Activated CD8-positive, alpha-beta memory T cell treated with anti-CD3 and anti-CD28 coated beads for 1 hour (primary cell): ENCODE results near the gene UGT1A4.
"Not testable (repeated sequence)": the region's sequence is repeated elsewhere in the genome, so short reads cannot be mapped to it uniquely, and the experiment has no call there.

Experiments used
- DNase-seq, 2 donors: peaks; one replicate each; pipeline ENCODE4 v3.0.0-alpha.2; 2020; ENCODE audit warnings: low read depth in 1 of 2; ENCODE audit errors: extremely low read depth in 1 of 2

UGT1A4 gene

GRCh38 chr2:233746475-233747282 lies 28.1 kb downstream of the UGT1A4 start:
- no peak for DNase-seq

GRCh38 chr2:233747283-233747544 lies 28.7 kb downstream of the UGT1A4 start:
- DNase-seq, result no peak

GRCh38 chr2:233750689-233751088 lies 32.2 kb downstream of the UGT1A4 start:
- DNase-seq, result not testable (repeated sequence)

GRCh38 chr2:233751212-233752009 lies 32.9 kb downstream of the UGT1A4 start:
- DNase-seq, result not testable (repeated sequence)

- no peak for DNase-seq
These were observed 36.5 kb downstream of the UGT1A4 start for GRCh38 chr2:233754872-233755611.

GRCh38 chr2:233756429-233757081 lies 38.0 kb downstream of the UGT1A4 start:
- DNase-seq, result no peak

- DNase-seq, result no peak
These were observed 39.6 kb downstream of the UGT1A4 start for GRCh38 chr2:233758141-233758540.

GRCh38 chr2:233758849-233759248 lies 40.3 kb downstream of the UGT1A4 start:
- no peak for DNase-seq

- no peak for DNase-seq
These were observed 41.5 kb downstream of the UGT1A4 start, which contains the start of gene UGT1A1 for GRCh38 chr2:233760043-233760442. Gene UGT1A1 (plus strand): TSS chr2:233760270. CDS start chr2:233760288, 18 bp downstream.

- no peak for DNase-seq
These were observed 42.7 kb downstream of the UGT1A4 start for GRCh38 chr2:233761040-233761769.

- no peak for DNase-seq
These were observed 45.7 kb downstream of the UGT1A4 start for GRCh38 chr2:233764264-233764663.

- no peak for DNase-seq
These were observed 46.2 kb downstream of the UGT1A4 start for GRCh38 chr2:233764761-233765160.

- DNase-seq, result no peak
These were observed 47.9 kb downstream of the UGT1A4 start for GRCh38 chr2:233766416-233766815.

GRCh38 chr2:233768076-233768475 lies 49.5 kb downstream of the UGT1A4 start:
- no peak for DNase-seq

- DNase-seq, result no peak
These were observed 50.7 kb downstream of the UGT1A4 start for GRCh38 chr2:233769260-233769659.

GRCh38 chr2:233772153-233772552 lies 53.6 kb downstream of the UGT1A4 start:
- DNase-seq, result no peak

GRCh38 chr2:233772583-233772982 lies 54.0 kb downstream of the UGT1A4 start:
- no peak for DNase-seq

GRCh38 chr2:233773854-233774253 lies 55.3 kb downstream of the UGT1A4 start:
- no peak for DNase-seq

GRCh38 chr2:233775414-233775813 lies 56.9 kb downstream of the UGT1A4 start:
- DNase-seq, result no peak

GRCh38 chr2:233778030-233778429 lies 59.5 kb downstream of the UGT1A4 start, which contains the start of gene MROH2A:
Gene MROH2A (plus strand): TSS chr2:233778330. CDS start chr2:233779359, 1,029 bp downstream.
- DNase-seq, result no peak
